Measurements from ENCODE around the gene IFNGR1.
"Not testable (repeated sequence)": the region's sequence is repeated elsewhere in the genome, so short reads cannot be mapped to it uniquely, and the experiment has no call there.

Gene IFNGR1

GRCh38 chr6:137236581-137237355 is 17.6 kb upstream of the IFNGR1 start:
- no peak for DNase-seq (ENCODE audit: low read depth)

GRCh38 chr6:137235686-137236085 is 16.5 kb upstream of the IFNGR1 start:
- DNase-seq (ENCODE audit: low read depth), result no peak

GRCh38 chr6:137233911-137234863 is 15.0 kb upstream of the IFNGR1 start:
- no peak for DNase-seq (ENCODE audit: low read depth)

- no peak for DNase-seq (ENCODE audit: low read depth)
Measured at GRCh38 chr6:137231895-137232294, 12.7 kb upstream of the IFNGR1 start.

GRCh38 chr6:137230956-137231555 is 11.9 kb upstream of the IFNGR1 start:
- no peak for DNase-seq (ENCODE audit: low read depth)

GRCh38 chr6:137230547-137230946 is 11.4 kb upstream of the IFNGR1 start:
- no peak for DNase-seq (ENCODE audit: low read depth)

- DNase-seq (ENCODE audit: low read depth), result no peak
Measured at GRCh38 chr6:137229075-137229759, 10.0 kb upstream of the IFNGR1 start.

- no peak for DNase-seq (ENCODE audit: low read depth)
Measured at GRCh38 chr6:137227871-137228302, 8.7 kb upstream of the IFNGR1 start.

- DNase-seq (ENCODE audit: low read depth), result no peak
Measured at GRCh38 chr6:137226697-137227096, 7.5 kb upstream of the IFNGR1 start.

- DNase-seq (ENCODE audit: low read depth), result no peak
Measured at GRCh38 chr6:137224799-137225198, 5.6 kb upstream of the IFNGR1 start.

GRCh38 chr6:137223370-137224131 is 4.4 kb upstream of the IFNGR1 start:
- no peak for DNase-seq (ENCODE audit: low read depth)

- no peak for DNase-seq (ENCODE audit: low read depth)
Measured at GRCh38 chr6:137222381-137222780, 3.2 kb upstream of the IFNGR1 start.

- no peak for DNase-seq (ENCODE audit: low read depth)
Measured at GRCh38 chr6:137219664-137220252, 573 bp upstream of the IFNGR1 start.

GRCh38 chr6:137218473-137218916 is 690 bp downstream of the IFNGR1 start:
- DNase-seq (ENCODE audit: low read depth), result no peak

GRCh38 chr6:137217801-137218472 is 1.2 kb downstream of the IFNGR1 start:
- DNase-seq (ENCODE audit: low read depth), result no peak

GRCh38 chr6:137216875-137217553 is 2.2 kb downstream of the IFNGR1 start:
- no peak for DNase-seq (ENCODE audit: low read depth)

GRCh38 chr6:137216106-137216505 is 3.1 kb downstream of the IFNGR1 start:
- DNase-seq (ENCODE audit: low read depth), result no peak

GRCh38 chr6:137215630-137216029 is 3.6 kb downstream of the IFNGR1 start:
- DNase-seq (ENCODE audit: low read depth), result not testable (repeated sequence)

GRCh38 chr6:137214931-137215330 is 4.3 kb downstream of the IFNGR1 start:
- no peak for DNase-seq (ENCODE audit: low read depth)

- no peak for DNase-seq (ENCODE audit: low read depth)
Measured at GRCh38 chr6:137213813-137214212, 5.4 kb downstream of the IFNGR1 start.
